NCI-H187 (cell line): ENCODE results near the gene NR1I3.
A peak's percentile ranks its signal among the peaks of the same experiment; 100 is the strongest.
"Not testable (repeated sequence)": the region's sequence is repeated elsewhere in the genome, so short reads cannot be mapped to it uniquely, and the experiment has no call there.

ENCODE experiments used
- DNase-seq, 2 experiments: peaks; one replicate each; lab custom pipeline; 2025; lab: John Stamatoyannopoulos, UW

Gene NR1I3

GRCh38 chr1:161238039-161238473 lies at the start of gene NR1I3:
TSS of gene NR1I3 (minus strand) at chr1:161238203. CDS start at chr1:161236565, 1,638 bp downstream.
- no peak for DNase-seq

- no peak for DNase-seq
These were observed 49.6 kb upstream of the NR1I3 start for GRCh38 chr1:161287482-161288054.

GRCh38 chr1:161285521-161285920 lies 47.5 kb upstream of the NR1I3 start:
- no peak for DNase-seq

- no peak for DNase-seq
These were observed 47.1 kb upstream of the NR1I3 start for GRCh38 chr1:161285113-161285512.

GRCh38 chr1:161282991-161283390 lies 45.0 kb upstream of the NR1I3 start:
- no peak for DNase-seq

- DNase-seq = no peak
These were observed 36.9 kb upstream of the NR1I3 start for GRCh38 chr1:161274874-161275273.

- no peak for DNase-seq
These were observed 35.4 kb upstream of the NR1I3 start for GRCh38 chr1:161273402-161273801.

- DNase-seq = no peak
These were observed 29.3 kb upstream of the NR1I3 start for GRCh38 chr1:161267321-161267720.

GRCh38 chr1:161266836-161267235 lies 28.8 kb upstream of the NR1I3 start:
- no peak for DNase-seq

GRCh38 chr1:161266202-161266601 lies 28.2 kb upstream of the NR1I3 start:
- no peak for DNase-seq

- DNase-seq = no peak
These were observed 27.3 kb upstream of the NR1I3 start for GRCh38 chr1:161265305-161265704.

GRCh38 chr1:161261261-161262235 lies 23.5 kb upstream of the NR1I3 start:
- DNase-seq = peak in 1 of 2 experiments; percentile 16

GRCh38 chr1:161260376-161261260 lies 22.6 kb upstream of the NR1I3 start:
- peak in 1 of 2 experiments; percentile 35 for DNase-seq

- no peak for DNase-seq
These were observed 21.8 kb upstream of the NR1I3 start for GRCh38 chr1:161259765-161260164.

GRCh38 chr1:161259345-161259702 lies 21.3 kb upstream of the NR1I3 start:
- DNase-seq = no peak

GRCh38 chr1:161258439-161259344 lies 20.7 kb upstream of the NR1I3 start, which contains the start of gene PCP4L1:
TSS of gene PCP4L1 (plus strand) at chr1:161258745. CDS start at chr1:161258975, 230 bp downstream.
- no peak for DNase-seq

GRCh38 chr1:161257109-161257508 lies 19.1 kb upstream of the NR1I3 start:
- not testable (repeated sequence) for DNase-seq

- DNase-seq = not testable (repeated sequence)
These were observed 18.0 kb upstream of the NR1I3 start for GRCh38 chr1:161255955-161256520.

- not testable (repeated sequence) for DNase-seq
These were observed 17.3 kb upstream of the NR1I3 start for GRCh38 chr1:161255302-161255701.

GRCh38 chr1:161251579-161251978 lies 13.6 kb upstream of the NR1I3 start:
- no peak for DNase-seq

GRCh38 chr1:161250829-161251228 lies 12.8 kb upstream of the NR1I3 start:
- DNase-seq = no peak
